Measurements from ENCODE around the gene AFG1L. TPM values are rescaled to one million over a fixed set of nuclear protein-coding genes. Genes with fewer than 3 reads are reported as not detected.
"Not testable (repeated sequence)": the region's sequence is repeated elsewhere in the genome, so short reads cannot be mapped to it uniquely, and the experiment has no call there.

AFG1L gene
- total RNA-seq, 2 experiments from 2014 or later = 5.3 to 6.3 TPM

DNA sequence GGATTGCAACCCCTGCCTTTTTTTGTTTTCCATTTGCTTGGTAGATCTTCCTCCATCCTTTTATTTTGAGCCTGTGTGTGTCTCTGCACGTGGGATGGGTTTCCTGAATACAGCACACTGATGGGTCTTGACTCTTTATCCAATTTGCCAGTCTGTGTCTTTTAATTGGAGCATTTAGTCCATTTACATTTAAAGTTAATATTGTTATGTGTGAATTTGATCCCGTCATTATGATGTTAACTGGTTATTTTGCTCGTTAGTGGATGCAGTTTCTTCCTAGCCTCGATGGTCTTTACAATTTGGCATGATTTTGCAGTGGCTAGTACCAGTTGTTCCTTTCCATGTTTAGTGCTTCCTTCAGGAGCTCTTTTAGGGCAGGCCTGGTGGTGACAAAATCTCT is 94.3 kb downstream of the AFG1L start:
- H3K9me3 Mint-ChIP-seq; CTCF ChIA-PET; POLR2A ChIA-PET; H3K4me3 Mint-ChIP-seq; H3K27me3 Mint-ChIP-seq; intact Hi-C loops (cut with micrococcal nuclease); H3K4me1 Mint-ChIP-seq (ENCODE audit: low read depth); H3K36me3 Mint-ChIP-seq; H3K27ac Mint-ChIP-seq; DNase-seq: not testable (repeated sequence)

DNA sequence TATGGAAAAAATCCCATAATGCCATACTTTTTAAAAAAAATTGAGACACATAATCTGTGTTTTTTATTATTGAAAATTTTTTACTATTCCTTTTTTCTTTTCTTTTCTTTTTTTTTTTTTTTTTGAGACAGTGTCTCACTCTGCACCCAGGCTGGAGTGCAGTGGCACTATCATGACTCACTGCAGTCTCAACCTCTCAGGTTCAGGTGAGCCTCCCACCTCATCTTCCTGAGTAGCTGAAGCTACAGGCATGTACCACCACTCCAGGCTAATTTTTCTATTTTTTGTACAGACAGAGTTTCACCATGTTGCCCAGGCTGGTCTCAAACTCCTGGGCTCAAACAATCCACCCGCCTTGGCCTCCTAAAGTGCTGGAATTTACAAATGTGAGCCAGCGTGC is 100.4 kb downstream of the AFG1L start:
- Mint-ChIP-seq H3K27me3 (no peaks in the 10 kb centered on the region), H3K9me3 (no peaks in the 10 kb centered on the region), H3K36me3 (no peaks in the 10 kb centered on the region), H3K4me3 (no peak overlapping the region), H3K4me1 (ENCODE audit: low read depth) (no peaks in the 10 kb centered on the region), H3K27ac (no peak overlapping the region)
- CTCF ChIA-PET = no interaction called here
- POLR2A ChIA-PET = no interaction called here
- intact Hi-C loops (cut with micrococcal nuclease) = no loop called here
- no peak for DNase-seq

DNA sequence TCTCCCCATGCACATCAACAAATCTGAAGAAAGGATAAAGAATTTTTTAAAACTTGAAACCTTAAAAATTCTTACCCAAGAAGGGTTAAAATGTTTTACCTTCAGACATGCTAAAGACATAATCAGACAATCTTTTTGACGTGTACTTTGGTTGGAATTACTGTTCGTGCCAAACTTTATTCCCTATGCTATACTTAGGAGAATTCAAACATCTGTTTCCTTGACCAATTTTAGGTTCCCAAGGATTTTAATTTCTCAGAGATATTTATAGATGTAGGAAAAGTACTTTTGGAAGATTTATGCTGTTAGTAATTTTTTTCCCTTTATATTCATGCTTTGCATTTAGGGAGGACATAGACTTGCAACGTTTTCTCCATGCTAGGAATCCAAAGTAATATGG is 108.4 kb downstream of the AFG1L start:
- no peak for DNase-seq
- ChIA-PET POLR2A (no interaction called here), CTCF (no interaction called here)
- H3K4me3 Mint-ChIP-seq = no peak overlapping the region
- H3K36me3 Mint-ChIP-seq = peaks cover 12% of the 10 kb centered on the region
- no peaks in the 10 kb centered on the region for H3K4me1 Mint-ChIP-seq (ENCODE audit: low read depth)
- H3K27ac Mint-ChIP-seq = no peak overlapping the region
- H3K9me3 Mint-ChIP-seq = no peaks in the 10 kb centered on the region
- no peaks in the 10 kb centered on the region for H3K27me3 Mint-ChIP-seq
- intact Hi-C loops (cut with micrococcal nuclease) = no loop called here

DNA sequence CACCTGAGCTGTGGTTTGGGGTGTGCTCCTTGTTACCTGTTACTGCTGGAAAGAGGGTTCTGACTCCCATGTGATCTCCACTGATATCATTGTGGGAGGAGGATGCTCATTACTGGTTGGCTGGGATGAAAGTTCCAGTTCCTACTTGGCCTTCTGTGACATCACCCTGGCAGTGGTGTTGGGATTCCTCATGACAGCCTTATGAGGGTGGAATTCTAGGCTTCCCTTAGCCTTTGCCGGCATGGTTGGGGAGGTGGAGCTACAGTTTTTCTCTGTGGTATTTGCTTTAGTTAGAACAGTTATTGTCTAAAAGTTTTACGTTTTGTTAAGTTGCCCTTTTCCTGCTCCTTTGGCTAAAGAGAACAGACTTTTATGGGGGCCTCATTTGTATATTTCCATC is 112.1 kb downstream of the AFG1L start:
- Mint-ChIP-seq H3K4me1 (ENCODE audit: low read depth) (no peaks in the 10 kb centered on the region), H3K9me3 (peaks cover 2% of the 10 kb centered on the region), H3K27ac (no peak overlapping the region), H3K4me3 (no peak overlapping the region), H3K36me3 (peaks cover 20% of the 10 kb centered on the region), H3K27me3 (no peaks in the 10 kb centered on the region)
- intact Hi-C loops (cut with micrococcal nuclease) = no loop called here
- DNase-seq = no peak
- POLR2A ChIA-PET = no interaction called here
- CTCF ChIA-PET = no interaction called here

DNA sequence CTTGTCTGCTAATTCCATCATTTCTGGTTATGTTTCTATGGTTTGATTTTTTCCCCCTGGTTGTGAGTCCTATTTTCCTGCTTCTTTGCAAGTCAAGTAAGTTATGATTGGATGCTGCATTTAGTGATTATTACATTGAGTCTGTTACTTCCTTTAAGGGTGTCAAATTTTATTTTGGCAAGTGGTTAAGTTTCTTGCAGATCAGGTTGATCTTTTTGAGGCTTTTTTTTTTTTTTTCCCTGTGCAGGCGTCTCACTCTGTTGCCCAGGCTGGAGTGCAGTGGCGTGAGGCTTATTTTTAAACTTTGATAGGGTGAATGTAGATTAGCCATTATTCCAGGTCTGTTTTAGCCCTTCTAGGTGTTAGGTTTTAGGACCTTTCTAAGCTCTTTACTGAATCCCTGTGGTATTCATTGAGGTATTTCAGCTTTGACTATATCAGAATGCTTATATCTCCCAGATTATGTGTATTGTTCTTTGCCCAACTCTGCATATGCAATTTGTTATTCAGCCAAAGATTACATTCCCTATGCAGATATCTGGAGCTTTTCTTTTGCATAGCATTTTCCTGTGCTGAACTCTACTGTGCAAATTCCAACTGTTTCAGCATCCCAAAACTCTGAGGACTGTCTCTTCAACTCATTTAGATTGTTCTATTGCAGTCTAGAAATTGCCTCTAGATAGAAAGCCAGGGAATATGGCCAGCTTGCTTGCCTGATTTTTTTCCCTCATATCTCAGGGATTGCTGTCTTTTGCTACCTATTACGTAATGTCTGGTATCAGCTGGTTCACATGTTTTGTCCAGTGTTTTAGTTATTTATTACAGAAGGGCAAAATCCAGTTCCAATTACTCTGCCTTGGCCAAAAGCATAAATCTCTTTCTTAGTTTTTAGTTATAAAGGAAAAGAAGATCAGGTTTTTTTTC is 113.3 kb downstream of the AFG1L start:
- Mint-ChIP-seq H3K27me3 (no peaks in the 10 kb centered on the region), H3K9me3 (peaks cover 11% of the 10 kb centered on the region), H3K36me3 (peaks cover 25% of the 10 kb centered on the region), H3K4me3 (no peak overlapping the region), H3K4me1 (ENCODE audit: low read depth) (no peaks in the 10 kb centered on the region), H3K27ac (no peak overlapping the region)
- CTCF ChIA-PET = no interaction called here
- POLR2A ChIA-PET = no interaction called here
- intact Hi-C loops (cut with micrococcal nuclease) = no loop called here
- DNase-seq = no peak

DNA sequence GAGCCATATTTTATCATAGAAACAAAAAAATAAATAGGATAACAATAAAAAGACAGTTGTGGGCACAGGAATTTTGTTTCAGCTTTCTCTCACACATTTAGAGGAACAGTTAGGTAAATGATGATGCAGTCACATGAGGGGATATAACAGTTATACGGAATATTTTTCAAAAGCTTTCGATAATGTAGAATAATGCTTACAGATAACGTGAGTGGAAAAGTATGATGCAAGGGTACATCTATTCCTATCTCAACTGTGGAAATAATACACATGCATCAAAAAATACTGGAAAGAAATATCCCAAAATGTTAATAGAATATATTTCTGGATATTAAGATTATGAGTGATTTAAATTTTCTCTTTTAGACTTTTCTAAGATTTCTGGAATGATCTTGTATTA is 114.0 kb downstream of the AFG1L start:
- H3K9me3 Mint-ChIP-seq = peaks cover 18% of the 10 kb centered on the region
- intact Hi-C loops (cut with micrococcal nuclease) = no loop called here
- no peak overlapping the region for H3K4me3 Mint-ChIP-seq
- H3K36me3 Mint-ChIP-seq = peaks cover 27% of the 10 kb centered on the region
- CTCF ChIA-PET = no interaction called here
- H3K27ac Mint-ChIP-seq = no peak overlapping the region
- H3K4me1 Mint-ChIP-seq (ENCODE audit: low read depth) = no peaks in the 10 kb centered on the region
- no peaks in the 10 kb centered on the region for H3K27me3 Mint-ChIP-seq
- DNase-seq = no peak
- POLR2A ChIA-PET = no interaction called here

DNA sequence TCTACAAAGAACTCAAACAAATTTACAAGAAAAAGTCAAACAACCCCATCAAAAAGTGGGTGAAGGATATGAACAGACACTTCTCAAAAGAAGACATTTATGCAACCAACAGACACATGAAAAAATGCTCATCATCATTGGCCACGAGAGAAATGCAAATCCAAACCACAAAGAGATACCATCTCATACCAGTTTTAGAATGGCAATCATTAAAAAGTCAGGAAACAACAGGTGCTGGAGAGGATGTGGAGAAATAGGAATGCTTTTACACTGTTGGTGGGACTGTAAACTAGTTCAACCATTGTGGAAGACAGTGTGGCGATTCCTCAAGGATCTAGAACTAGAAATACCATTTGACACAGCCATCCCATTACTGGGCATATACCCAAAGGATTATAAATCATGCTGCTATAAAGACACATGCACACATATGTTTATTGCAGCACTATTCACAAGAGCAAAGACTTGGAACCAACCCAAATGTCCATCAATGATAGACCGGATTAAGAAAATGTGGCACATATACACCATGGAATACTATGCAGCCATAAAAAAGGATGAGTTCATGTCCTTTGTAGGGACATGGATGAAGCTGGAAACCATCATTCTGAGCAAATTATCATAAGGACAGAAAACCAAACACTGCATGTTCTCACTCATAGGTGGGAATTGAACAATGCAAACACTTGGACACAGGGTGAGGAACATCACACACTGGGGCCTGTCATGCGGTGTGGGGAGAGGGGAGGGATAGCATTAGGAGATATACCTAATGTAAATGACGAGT is 121.4 kb downstream of the AFG1L start:
- peaks cover 14% of the 10 kb centered on the region for H3K36me3 Mint-ChIP-seq
- H3K27me3 Mint-ChIP-seq; H3K4me3 Mint-ChIP-seq; H3K4me1 Mint-ChIP-seq (ENCODE audit: low read depth); H3K27ac Mint-ChIP-seq; DNase-seq; intact Hi-C loops (cut with micrococcal nuclease); CTCF ChIA-PET; POLR2A ChIA-PET: not testable (repeated sequence)
- H3K9me3 Mint-ChIP-seq = peaks cover 36% of the 10 kb centered on the region

DNA sequence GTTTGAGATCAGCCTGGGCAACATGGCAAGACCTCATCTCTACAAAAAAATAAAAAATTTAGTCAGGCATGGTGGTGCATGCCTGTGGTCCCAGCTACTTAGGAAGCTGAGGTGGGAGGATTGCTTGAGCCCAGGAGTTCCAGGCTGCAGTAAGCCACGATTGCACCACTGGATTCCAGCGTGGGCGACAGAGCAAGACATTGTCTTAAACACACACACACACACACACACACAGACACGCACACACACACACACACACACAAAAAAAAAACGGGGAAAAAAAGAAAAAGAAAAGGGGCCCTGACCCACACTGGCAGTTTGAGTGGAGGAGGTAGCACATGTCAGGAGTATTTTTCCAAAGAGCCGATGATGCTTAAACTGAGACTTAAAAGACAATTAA is 122.2 kb downstream of the AFG1L start:
- peaks cover 32% of the 10 kb centered on the region for H3K9me3 Mint-ChIP-seq
- POLR2A ChIA-PET = no interaction called here
- H3K4me1 Mint-ChIP-seq (ENCODE audit: low read depth) = no peaks in the 10 kb centered on the region
- H3K27ac Mint-ChIP-seq = no peak overlapping the region
- intact Hi-C loops (cut with micrococcal nuclease) = no loop called here
- peaks cover 2% of the 10 kb centered on the region for H3K27me3 Mint-ChIP-seq
- CTCF ChIA-PET = no interaction called here
- H3K4me3 Mint-ChIP-seq = no peak overlapping the region
- H3K36me3 Mint-ChIP-seq = peaks cover 11% of the 10 kb centered on the region
- DNase-seq = no peak

DNA sequence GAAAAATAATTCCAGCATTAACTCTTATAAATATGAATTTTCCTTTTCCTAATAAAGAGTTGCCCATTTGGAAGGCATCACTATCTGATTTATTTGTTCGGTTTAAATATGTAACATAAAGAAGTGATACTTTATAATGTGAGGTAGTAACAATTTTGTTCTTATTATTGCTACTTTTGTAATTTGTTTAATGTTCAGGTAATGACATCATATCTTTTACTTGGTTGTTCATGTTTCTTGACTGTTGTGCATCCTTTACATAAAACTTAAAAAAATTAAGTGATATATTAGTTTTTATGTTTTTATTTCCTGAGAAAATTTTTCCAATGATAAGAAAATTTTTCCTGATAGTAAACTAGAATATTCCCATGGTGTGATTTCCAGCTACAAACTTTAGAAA is 124.6 kb downstream of the AFG1L start:
- ChIA-PET CTCF (no interaction called here), POLR2A (no interaction called here)
- Mint-ChIP-seq H3K4me1 (ENCODE audit: low read depth) (no peaks in the 10 kb centered on the region), H3K9me3 (peaks cover 16% of the 10 kb centered on the region), H3K36me3 (no peaks in the 10 kb centered on the region), H3K27me3 (peaks cover 2% of the 10 kb centered on the region), H3K4me3 (no peak overlapping the region), H3K27ac (no peak overlapping the region)
- intact Hi-C loops (cut with micrococcal nuclease) = no loop called here
- no peak for DNase-seq

DNA sequence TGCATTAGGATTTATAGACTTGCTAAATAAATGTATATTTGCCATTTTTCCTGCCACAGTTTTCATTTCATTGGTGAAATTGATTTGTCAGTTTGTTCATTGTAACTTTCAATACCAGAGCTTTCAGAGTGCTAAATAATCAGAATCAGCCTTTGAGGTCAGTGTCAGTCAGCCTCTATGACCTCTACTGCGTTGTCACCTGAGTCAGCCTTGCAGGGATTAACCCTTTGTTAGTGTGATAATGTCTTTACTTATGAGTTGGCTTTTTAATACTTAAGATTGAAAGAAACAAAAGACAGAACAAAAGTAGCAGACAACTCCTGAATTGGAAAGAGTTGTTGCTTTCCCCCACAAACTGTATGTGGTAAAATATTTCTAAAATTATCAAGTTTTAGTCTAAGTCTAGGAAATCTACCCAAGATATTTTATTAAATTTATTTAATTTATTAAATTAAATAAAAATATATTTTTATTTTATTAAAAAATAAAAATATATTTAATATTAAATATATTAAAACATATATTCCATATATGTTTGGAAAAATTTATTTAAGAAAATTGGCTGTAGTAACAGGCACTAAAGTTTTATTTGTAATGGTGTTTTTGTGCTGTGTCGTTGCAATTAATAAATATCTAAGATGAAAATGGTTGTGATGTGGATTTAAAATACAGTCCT is 125.2 kb downstream of the AFG1L start:
- CTCF ChIA-PET = no interaction called here

DNA sequence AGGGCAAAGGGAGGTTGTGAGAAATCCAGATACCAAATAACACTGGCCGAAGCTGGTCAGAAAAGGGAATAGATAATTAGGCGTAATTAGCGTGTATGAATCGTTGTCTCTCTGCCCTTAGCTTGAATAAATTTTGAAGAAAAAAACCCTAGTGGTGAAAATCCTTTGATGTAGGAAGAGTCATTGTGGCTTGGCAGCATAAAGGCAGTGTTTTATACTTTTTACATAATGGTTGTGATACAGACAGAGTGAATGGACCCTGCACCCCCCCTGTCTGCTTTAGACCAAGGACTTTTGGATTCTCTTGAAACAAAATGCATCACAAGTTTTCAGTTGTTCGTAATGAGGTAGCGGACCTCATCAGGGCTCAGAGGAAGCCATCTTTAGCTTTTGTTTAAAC is 126.5 kb downstream of the AFG1L start:
- H3K4me3 Mint-ChIP-seq = no peak overlapping the region
- ChIA-PET CTCF (interaction anchor here (0.6 kb wide), 1 partner anchor 171 kb away, joined by 3 read pairs; no protein-coding TSS in a partner anchor), POLR2A (interaction anchor here (0.5 kb wide), 1 partner anchor 78 kb away, joined by 3 read pairs; no protein-coding TSS in a partner anchor)
- no peak for DNase-seq
- no peaks in the 10 kb centered on the region for H3K4me1 Mint-ChIP-seq (ENCODE audit: low read depth)
- intact Hi-C loops (cut with micrococcal nuclease) = no loop called here
- H3K9me3 Mint-ChIP-seq = peaks cover 2% of the 10 kb centered on the region
- peaks cover 2% of the 10 kb centered on the region for H3K27me3 Mint-ChIP-seq
- H3K36me3 Mint-ChIP-seq = no peaks in the 10 kb centered on the region
- H3K27ac Mint-ChIP-seq = no peak overlapping the region

More for the DNA sequence above, 125.2 kb downstream of the AFG1L start:
- H3K9me3 Mint-ChIP-seq = peaks cover 12% of the 10 kb centered on the region
- H3K36me3 Mint-ChIP-seq = no peaks in the 10 kb centered on the region
- POLR2A ChIA-PET = no interaction called here
- H3K4me3 Mint-ChIP-seq = no peak overlapping the region
- H3K4me1 Mint-ChIP-seq (ENCODE audit: low read depth) = no peaks in the 10 kb centered on the region
- H3K27me3 Mint-ChIP-seq = peaks cover 2% of the 10 kb centered on the region
- DNase-seq = no peak
- no peak overlapping the region for H3K27ac Mint-ChIP-seq
- intact Hi-C loops (cut with micrococcal nuclease) = no loop called here

DNA sequence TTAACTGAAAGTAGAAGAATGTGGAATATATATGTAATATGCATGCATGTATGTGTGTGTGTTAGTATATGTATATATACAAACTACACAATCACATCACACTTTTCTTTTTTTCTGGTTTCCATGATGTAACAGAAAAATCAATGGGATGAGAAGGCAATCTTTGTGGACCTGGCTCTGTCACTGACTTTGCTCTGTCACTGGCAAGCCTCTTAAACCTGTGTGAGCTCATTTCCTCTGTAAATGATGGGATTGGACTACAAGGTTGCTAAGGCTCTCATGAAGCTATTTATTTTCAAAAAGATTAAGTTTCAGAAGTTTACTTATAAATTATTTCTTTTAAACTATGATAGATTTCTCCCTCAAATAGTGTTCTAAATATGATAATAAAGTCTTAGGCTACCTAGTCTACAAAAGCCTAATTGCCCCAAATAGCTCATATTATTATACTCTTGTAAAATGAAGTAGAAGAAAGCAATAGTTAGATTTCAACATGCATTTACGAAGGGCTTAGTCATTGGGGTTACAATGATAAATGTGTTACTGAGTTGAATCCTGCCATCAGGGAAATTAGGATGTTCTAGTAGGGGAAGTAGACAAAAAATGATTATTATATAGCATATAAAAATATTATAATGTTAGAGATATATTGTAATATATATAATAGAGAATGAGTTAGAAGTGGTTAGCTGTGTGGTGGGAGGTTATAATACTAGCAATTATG is 129.3 kb downstream of the AFG1L start:
- Mint-ChIP-seq H3K27ac (no peak overlapping the region), H3K36me3 (peaks cover 4% of the 10 kb centered on the region), H3K4me3 (no peak overlapping the region), H3K9me3 (peaks cover 3% of the 10 kb centered on the region), H3K4me1 (ENCODE audit: low read depth) (no peaks in the 10 kb centered on the region), H3K27me3 (peaks cover 2% of the 10 kb centered on the region)
- intact Hi-C loops (cut with micrococcal nuclease) = no loop called here
- DNase-seq = no peak
- ChIA-PET POLR2A (no interaction called here), CTCF (no interaction called here)
